ENCODE measurements around the gene GRAP. TPM values are rescaled to one million over a fixed set of nuclear protein-coding genes. Genes with fewer than 3 reads are reported as not detected.
A peak's percentile ranks its signal among the peaks of the same experiment; 100 is the strongest.

The GRAP gene
- total and polyA plus RNA-seq, 9 of the 15 experiments (the other 6 are each of a cell fraction or from before 2014, with no cell fraction given), result 0.07 to 0.41 (median 0.19) TPM; not detected in 5

DNA sequence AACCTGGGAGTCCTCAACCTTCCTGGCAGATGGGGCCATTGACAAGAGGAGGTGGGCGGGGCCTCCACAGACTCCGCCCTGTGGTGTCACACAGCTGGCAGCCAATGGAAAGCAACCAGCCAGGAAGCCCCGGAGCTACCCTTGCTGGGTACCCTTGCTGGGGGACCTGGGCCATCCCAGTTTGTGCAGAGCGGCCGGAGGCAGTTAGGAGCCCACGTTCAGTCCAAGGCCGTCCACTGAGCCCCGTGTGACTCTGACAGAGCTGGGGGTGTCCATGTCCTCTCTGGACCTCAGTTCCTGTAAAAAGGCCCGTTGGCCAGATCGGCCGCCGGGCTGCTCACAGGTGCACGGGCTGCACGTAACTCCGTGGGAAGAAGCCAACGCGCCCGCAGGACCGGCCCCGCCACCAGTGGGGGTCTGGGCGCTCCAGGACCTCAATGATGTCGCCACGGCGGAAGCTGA, 25.1 kb downstream of the GRAP start:
- peak; percentile 83 for FAIRE-seq
- no peaks in the 10 kb centered on the region for H3K79me2 ChIP-seq (ENCODE audit: control insufficient read depth, insufficient read depth, low read length)
- H3K9ac ChIP-seq (ENCODE audit: insufficient read depth in 1 of 2, low read depth in 2 of 2, low read length in 2 of 2), result peak overlapping the region; percentile 26 to 89; a peak in 3 of 4 replicates
- H3K27me3 ChIP-seq (ENCODE audit: control insufficient read depth in 2 of 2, insufficient read depth in 2 of 2, low read length in 2 of 2), result no peaks in the 10 kb centered on the region
- POLR2A ChIA-PET, result interaction anchor here (2.1 kb wide), 1 partner anchor 25 kb away, joined by 5 read pairs; no protein-coding TSS in a partner anchor
- H3K27ac ChIP-seq (ENCODE audit: extremely low read depth, low read depth, low read length), result 0 out of 3 replicates have a peak overlapping the region, but pooled peaks have one; percentile 28
- no TSS peak for BruUV-seq (replicated peaks)
- peak; percentile 57 to 79 (median 63) for DNase-seq (ENCODE audit: extremely low read depth in 1 of 4, low spot score in 3 of 4)
- in situ Hi-C loops (cut with MboI) (no loop called here), intact Hi-C loops (cut with micrococcal nuclease) (no loop called here)
- peak overlapping the region; percentile 68 for H3K4me2 ChIP-seq (ENCODE audit: insufficient read depth, low read length)
- peak overlapping the region; percentile 36 for H3K4me3 ChIP-seq
- peaks cover 12 to 40% of the 10 kb centered on the region in 2 experiments; a peak in 4 of 5 replicates for H3K4me1 ChIP-seq (replicated peaks in 1 of 2; ENCODE audit: control insufficient read depth in 2 of 2, insufficient read depth in 2 of 2, low read length in 2 of 2)
- peak; percentile 90 for ATAC-seq
- CTCF ChIA-PET (ENCODE audit: low intra/inter-chr PET ratio), result no interaction called here
- H3K36me3 ChIP-seq (ENCODE audit: control insufficient read depth, insufficient read depth, low read length), result no peaks in the 10 kb centered on the region
- H3K9me3 ChIP-seq (replicated peaks; ENCODE audit: control insufficient read depth, insufficient read depth, low read depth, low read length), result no peaks in the 10 kb centered on the region
- no peaks in the 10 kb centered on the region for H3K9me1 ChIP-seq (ENCODE audit: control insufficient read depth, insufficient read depth, low read length)
- H4K20me1 ChIP-seq (replicated peaks; ENCODE audit: control insufficient read depth, insufficient read depth, low read length), result no peaks in the 10 kb centered on the region
- peak overlapping the region; percentile 87 for H2AFZ ChIP-seq (ENCODE audit: low read depth, low read length)
- 39% methylated on average over 22 of the region's 24 CpGs for WGBS (ENCODE audit: insufficient coverage, low coverage, missing lambda C conversion rate)
- TF ChIP-seq NR2C2 (CRISPR knock-in tag; IDR thresholded peaks at IDR 0.05) (no peak), NR2C2 (tag; IDR thresholded peaks at IDR 0.05) (no peak), MEF2A (IDR thresholded peaks at IDR 0.05; ENCODE audit: control insufficient read depth, low read depth, low read length) (no peak), THRA (IDR thresholded peaks at IDR 0.05) (no peak), ATF1 (CRISPR knock-in tag; IDR thresholded peaks at IDR 0.05) (no peak), ATF1 (tag; IDR thresholded peaks at IDR 0.05) (0 out of 2 replicates have a peak, but pooled peaks have one; percentile 10), ZFX (CRISPR knock-in tag; IDR thresholded peaks at IDR 0.05) (0 out of 2 replicates have a peak, but pooled peaks have one; percentile 16), SOX6 (IDR thresholded peaks at IDR 0.05) (no peak), ZNF41 (CRISPR knock-in tag; conservative IDR thresholded peaks at IDR 0.05) (no peak), ZNF76 (CRISPR knock-in tag; IDR thresholded peaks at IDR 0.05; ENCODE audit: borderline replicate concordance) (no peak), ZNF280B (CRISPR knock-in tag; IDR thresholded peaks at IDR 0.05) (no peak), NRF1 (conservative IDR thresholded peaks at IDR 0.05 in 1 of 2, IDR thresholded peaks at IDR 0.05 in 1 of 2) (peak in 1 of 2 experiments; percentile 27; a peak in 1 of 4 replicates), ZBTB11 (CRISPR knock-in tag; IDR thresholded peaks at IDR 0.05) (no peak), ZNF583 (CRISPR knock-in tag; IDR thresholded peaks at IDR 0.05) (no peak)
- TF ChIP-seq, protein P1, sequence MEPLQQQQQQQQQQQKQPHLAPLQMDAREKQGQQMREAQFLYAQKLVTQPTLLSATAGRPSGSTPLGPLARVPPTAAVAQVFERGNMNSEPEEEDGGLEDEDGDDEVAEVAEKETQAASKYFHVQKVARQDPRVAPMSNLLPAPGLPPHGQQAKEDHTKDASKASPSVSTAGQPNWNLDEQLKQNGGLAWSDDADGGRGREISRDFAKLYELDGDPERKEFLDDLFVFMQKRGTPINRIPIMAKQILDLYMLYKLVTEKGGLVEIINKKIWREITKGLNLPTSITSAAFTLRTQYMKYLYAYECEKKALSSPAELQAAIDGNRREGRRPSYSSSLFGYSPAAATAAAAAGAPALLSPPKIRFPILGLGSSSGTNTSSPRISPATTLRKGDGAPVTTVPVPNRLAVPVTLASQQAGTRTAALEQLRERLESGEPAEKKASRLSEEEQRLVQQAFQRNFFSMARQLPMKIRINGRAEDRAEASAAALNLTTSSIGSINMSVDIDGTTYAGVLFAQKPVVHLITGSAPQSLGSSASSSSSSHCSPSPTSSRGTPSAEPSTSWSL (CRISPR knock-in tag; IDR thresholded peaks at IDR 0.05; ENCODE audit: borderline replicate concordance), result no peak

Data from K562 (cell line).